Neural cell (in vitro differentiated cells): Measurements from ENCODE around the gene TSEN34. TPM values are rescaled to one million over a fixed set of nuclear protein-coding genes. Genes with fewer than 3 reads are reported as not detected.

Source experiments
- H2AFZ ChIP-seq: fragments of 200-600, 300-800 bp; sonication (generic), shearing (Covaris generic); 2 replicates; pipeline ENCODE4 v1.6.0; 2014; ENCODE audit warnings: low read depth, mild to moderate bottlenecking, antibody characterized with exemption, low read length, moderate library complexity
- H3F3A ChIP-seq: fragments of 200-600 bp; shearing (Covaris generic); 2 replicates; pipeline ENCODE4 v1.6.1; 2016; ENCODE audit warnings: mild to moderate bottlenecking, moderate library complexity, mixed read lengths, antibody characterized with exemption, low read length; ENCODE audit not compliant: insufficient read depth, poor library complexity, severe bottlenecking
- H3K27ac ChIP-seq: fragments of 200-600, 300-800 bp; sonication (generic), shearing (Covaris generic); 2 replicates; pipeline ENCODE4 v1.5.1; 2014; ENCODE audit warnings: mild to moderate bottlenecking, low read length, moderate library complexity
- H3K27me3 ChIP-seq: fragments of 300-800, 200-600 bp; sonication (generic), shearing (Covaris generic); 2 replicates; pipeline ENCODE4 v1.6.0; 2014; ENCODE audit warnings: mild to moderate bottlenecking, low read depth, low read length, moderate library complexity; ENCODE audit not compliant: insufficient read depth
- H3K36me3 ChIP-seq: fragments of 300-800, 200-600 bp; sonication (generic), shearing (Covaris generic); 2 replicates; pipeline ENCODE4 v1.5.1; 2014; ENCODE audit warnings: mild to moderate bottlenecking, antibody characterized with exemption, low read length, moderate library complexity; ENCODE audit not compliant: insufficient read depth
- H3K4me2 ChIP-seq: fragments of 300-800, 200-600 bp; sonication (generic), shearing (Covaris generic); 2 replicates; pipeline ENCODE4 v1.6.0; 2014; ENCODE audit warnings: mild to moderate bottlenecking, low read length
- H3K4me3 ChIP-seq: fragments of 300-800, 200-600 bp; sonication (generic), shearing (Covaris generic); 2 replicates; pipeline ENCODE4 v1.5.1; 2014; ENCODE audit warnings: mild to moderate bottlenecking, low read length, moderate library complexity
- H3K79me2 ChIP-seq: fragments of 200-600 bp; shearing (Covaris generic); replicated peaks from 2 replicates; pipeline ENCODE4 v1.6.0; 2014; ENCODE audit warnings: mild to moderate bottlenecking, low read length, moderate library complexity; ENCODE audit not compliant: insufficient read depth
- H3K9ac ChIP-seq: fragments of 300-800, 200-600 bp; sonication (generic), shearing (Covaris generic); 2 replicates; pipeline ENCODE4 v1.6.1; 2016; ENCODE audit warnings: mild to moderate bottlenecking, low read length, mixed read lengths
- H3K9me2 ChIP-seq: fragments of 200-600 bp; shearing (Covaris generic); 2 replicates; pipeline ENCODE4 v1.6.1; 2016; ENCODE audit warnings: mild to moderate bottlenecking, low read length, mixed read lengths; ENCODE audit not compliant: insufficient read depth
- H3K9me3 ChIP-seq: fragments of 200-600, 300-800 bp; sonication (generic), shearing (Covaris generic); 2 replicates; pipeline ENCODE4 v1.6.1; 2016; ENCODE audit warnings: mild to moderate bottlenecking, mixed run types, low read length, moderate library complexity, mixed read lengths
- H4K20me1 ChIP-seq: fragments of 200-600 bp; shearing (Covaris generic); 2 replicates; pipeline ENCODE4 v1.6.1; 2016; ENCODE audit warnings: mild to moderate bottlenecking, mixed run types; ENCODE audit not compliant: insufficient read depth
- CTCF ChIP-seq: fragments of 450-650 bp; IDR thresholded peaks from 2 replicates; pipeline ENCODE4 v1.5.1; 2014; ENCODE audit warnings: antibody characterized with exemption, mild to moderate bottlenecking, moderate library complexity; ENCODE audit not compliant: poor library complexity, severe bottlenecking
- EP300 ChIP-seq: fragments of 450-650 bp; conservative IDR thresholded peaks from 2 replicates; pipeline ENCODE4 v1.6.1; 2014; ENCODE audit warnings: antibody characterized with exemption, mild to moderate bottlenecking, moderate library complexity; ENCODE audit not compliant: poor library complexity, severe bottlenecking
- EZH2 ChIP-seq: fragments of 200-600, 300-800 bp; shearing (Covaris generic), sonication (generic); IDR thresholded peaks from 2 replicates; pipeline ENCODE4 v1.6.1; 2014; ENCODE audit warnings: antibody characterized with exemption, low read length, borderline replicate concordance, mild to moderate bottlenecking; ENCODE audit not compliant: insufficient read depth, poor library complexity, severe bottlenecking
- MXI1 ChIP-seq: fragments of 450-650 bp; conservative IDR thresholded peaks from 2 replicates; pipeline ENCODE4 v1.6.1; 2014; ENCODE audit warnings: antibody characterized with exemption, mild to moderate bottlenecking; ENCODE audit not compliant: poor library complexity, severe bottlenecking
- POLR2AphosphoS5 ChIP-seq: IDR thresholded peaks from 2 replicates; pipeline ENCODE4 v1.6.1; 2012
- RAD21 ChIP-seq: fragments of 450-650 bp; conservative IDR thresholded peaks from 2 replicates; pipeline ENCODE4 v1.6.1; 2014; ENCODE audit warnings: antibody characterized with exemption, mild to moderate bottlenecking, moderate library complexity
- REST ChIP-seq: IDR thresholded peaks from 2 replicates; pipeline ENCODE4 v1.6.1; 2012; ENCODE audit warnings: borderline replicate concordance
- SMC3 ChIP-seq: fragments of 450-650 bp; conservative IDR thresholded peaks from 2 replicates; pipeline ENCODE4 v1.6.1; 2014; ENCODE audit warnings: antibody characterized with exemption, mild to moderate bottlenecking, moderate library complexity; ENCODE audit not compliant: poor library complexity
- TAF1 ChIP-seq: IDR thresholded peaks from 2 replicates; pipeline ENCODE4 v1.6.1; 2012; ENCODE audit warnings: low read depth
- polyA plus RNA-seq: library from polyadenylated mRNA; depleted of rRNA; stranded (reverse); fragments of >200 nt; gene quantifications from 2 replicates; pipeline ENCODE4 v1.2.3, GENCODE V29; 2014

TSEN34 gene
- polyA plus RNA-seq, 1 donor from 2014 or later: 113 TPM

GRCh38 chr19:54162884-54163283, 28.2 kb upstream of the TSEN34 start:
- Histone ChIP-seq H3F3A (no peaks in the 10 kb centered on the region), H3K36me3 (no peaks in the 10 kb centered on the region), H3K9me2 (no peaks in the 10 kb centered on the region), H3K79me2 (peaks cover 9% of the 10 kb centered on the region), H3K27me3 (no peaks in the 10 kb centered on the region), H3K4me2 (no peak overlapping the region), H3K9ac (no peak overlapping the region), H2AFZ (no peak overlapping the region), H3K4me3 (no peak overlapping the region), H3K9me3 (no peaks in the 10 kb centered on the region), H4K20me1 (no peaks in the 10 kb centered on the region), H3K27ac (no peak overlapping the region)
- TF ChIP-seq EP300 (no peak), RAD21 (no peak), TAF1 (no peak), SMC3 (no peak), POLR2AphosphoS5 (no peak), CTCF (no peak), REST (no peak), EZH2 (no peak), MXI1 (no peak)

DNA sequence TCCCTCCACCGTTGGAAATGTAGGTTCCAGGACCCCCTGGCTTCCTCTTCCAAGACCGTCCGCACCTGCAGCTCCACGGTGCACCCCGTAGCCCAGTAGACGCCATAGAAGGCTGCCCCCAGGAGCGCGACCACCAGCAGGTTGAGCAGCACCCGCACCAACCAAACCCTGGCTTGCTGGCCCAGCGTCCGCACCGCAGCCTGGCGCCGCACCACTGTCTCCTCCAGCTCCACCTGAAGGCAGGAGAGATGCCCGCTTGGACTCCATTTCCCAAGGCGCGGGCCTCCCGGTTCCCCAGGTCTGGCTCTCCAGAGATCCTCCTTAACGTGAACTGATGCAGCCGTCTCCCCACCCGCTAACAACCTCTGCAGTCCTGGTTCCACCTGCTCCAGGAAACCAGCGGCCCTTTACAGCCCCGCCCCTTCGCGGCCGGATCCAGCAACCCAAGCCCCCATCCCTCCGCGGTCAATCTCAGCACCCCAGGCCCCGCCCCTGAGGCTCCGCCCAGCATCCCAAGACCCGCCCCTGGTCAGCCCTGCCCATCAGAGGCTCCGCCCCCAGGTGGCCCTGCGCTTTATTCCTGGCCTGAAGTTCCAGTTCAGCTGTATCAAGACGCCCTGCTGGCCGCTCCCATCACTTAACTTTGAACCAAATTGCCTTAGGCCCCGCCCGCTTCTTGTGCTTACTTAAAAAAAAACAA, 26.6 kb upstream of the TSEN34 start:
- no peaks in the 10 kb centered on the region for H3K9me3 ChIP-seq
- H3K27ac ChIP-seq: no peak overlapping the region
- no peak overlapping the region for H3K4me2 ChIP-seq
- no peaks in the 10 kb centered on the region for H3K27me3 ChIP-seq
- H3K9ac ChIP-seq: no peak overlapping the region
- H3K4me3 ChIP-seq: no peak overlapping the region
- no peak for TF ChIP-seq SMC3
- no peak for TF ChIP-seq EZH2
- no peak for TF ChIP-seq MXI1
- TF ChIP-seq RAD21: no peak
- TF ChIP-seq TAF1: no peak
- no peak for TF ChIP-seq CTCF
- no peak for TF ChIP-seq POLR2AphosphoS5
- no peak for TF ChIP-seq EP300
- TF ChIP-seq REST: no peak
- no peaks in the 10 kb centered on the region for H3K79me2 ChIP-seq
- no peak overlapping the region for H2AFZ ChIP-seq
- H3F3A ChIP-seq: no peaks in the 10 kb centered on the region
- H3K36me3 ChIP-seq: no peaks in the 10 kb centered on the region
- no peaks in the 10 kb centered on the region for H4K20me1 ChIP-seq
- no peaks in the 10 kb centered on the region for H3K9me2 ChIP-seq
